Keratinocyte (primary cell): Measurements from ENCODE around the gene KIF16B.

Source experiments
- CTCF ChIP-seq, 3 experiments: IDR thresholded peaks in 1 of 3; conservative IDR thresholded peaks in 1 of 3; optimal IDR thresholded peaks in 1 of 3; 2 replicates in 2 of 3; 3 replicates in 1 of 3; pipeline versions ENCODE3 to v1.5.1; 2011; ENCODE audit warnings: low read length in 3 of 3, mild to moderate bottlenecking in 3 of 3, moderate library complexity in 2 of 3, control low read depth in 1 of 3, inconsistent platforms in 1 of 3; ENCODE audit not compliant: insufficient read depth in 2 of 3; ENCODE audit errors: extremely low read depth in 1 of 3
- EZH2 ChIP-seq: IDR thresholded peaks from one replicate; pipeline ENCODE4 v1.6.1; 2012; ENCODE audit warnings: inconsistent platforms, mild to moderate bottlenecking, low read length, moderate library complexity

GRCh38 chr20:16474363-16474762, 98.9 kb downstream of the KIF16B start:
- TF ChIP-seq CTCF (optimal IDR thresholded peaks at IDR 0.05 in 1 of 3, IDR thresholded peaks at IDR 0.05 in 1 of 3, conservative IDR thresholded peaks at IDR 0.05 in 1 of 3; ENCODE audit: extremely low read depth in 1 of 3, insufficient read depth in 2 of 3, low read length in 3 of 3) (no peak), EZH2 (no peak)
